DMS 273 (cell line): Measurements from ENCODE around the gene MAP3K5.
"Not testable (repeated sequence)": the region's sequence is repeated elsewhere in the genome, so short reads cannot be mapped to it uniquely, and the experiment has no call there.

Source experiments
- DNase-seq: peaks from one replicate; lab custom pipeline; 2025; ENCODE audit not compliant: unreplicated experiment; lab: John Stamatoyannopoulos, UW

The MAP3K5 gene

GRCh38 chr6:136590846-136591245 is 201.4 kb downstream of the MAP3K5 start:
- DNase-seq, result not testable (repeated sequence)

- no peak for DNase-seq
Measured at GRCh38 chr6:136587527-136587926, 204.8 kb downstream of the MAP3K5 start.

GRCh38 chr6:136586295-136586694 is 206.0 kb downstream of the MAP3K5 start:
- no peak for DNase-seq

- DNase-seq, result not testable (repeated sequence)
Measured at GRCh38 chr6:136585523-136585922, 206.8 kb downstream of the MAP3K5 start.

GRCh38 chr6:136584290-136584689 is 208.0 kb downstream of the MAP3K5 start:
- DNase-seq, result not testable (repeated sequence)

- peak; percentile 49 for DNase-seq
Measured at GRCh38 chr6:136582711-136583471, 209.4 kb downstream of the MAP3K5 start.

GRCh38 chr6:136579800-136580199 is 212.5 kb downstream of the MAP3K5 start:
- DNase-seq, result no peak

GRCh38 chr6:136576821-136577220 is 215.5 kb downstream of the MAP3K5 start:
- DNase-seq, result no peak

- no peak for DNase-seq
Measured at GRCh38 chr6:136571496-136571895, 220.8 kb downstream of the MAP3K5 start.

- no peak for DNase-seq
Measured at GRCh38 chr6:136571065-136571464, 221.2 kb downstream of the MAP3K5 start.

GRCh38 chr6:136568129-136568528 is 224.1 kb downstream of the MAP3K5 start:
- DNase-seq, result no peak

GRCh38 chr6:136567688-136568087 is 224.6 kb downstream of the MAP3K5 start:
- no peak for DNase-seq

- no peak for DNase-seq
Measured at GRCh38 chr6:136566851-136567250, 225.4 kb downstream of the MAP3K5 start.

GRCh38 chr6:136566007-136566487 is 226.2 kb downstream of the MAP3K5 start:
- DNase-seq, result no peak

GRCh38 chr6:136564180-136564579 is 228.1 kb downstream of the MAP3K5 start:
- DNase-seq, result no peak

GRCh38 chr6:136563386-136564152 is 228.7 kb downstream of the MAP3K5 start:
- no peak for DNase-seq

GRCh38 chr6:136562211-136562610 is 230.1 kb downstream of the MAP3K5 start:
- no peak for DNase-seq

GRCh38 chr6:136553166-136553787 is 239.0 kb downstream of the MAP3K5 start:
- DNase-seq, result no peak

GRCh38 chr6:136552054-136552453 is 240.2 kb downstream of the MAP3K5 start:
- peak; percentile 35 for DNase-seq

GRCh38 chr6:136551103-136551502 is 241.2 kb downstream of the MAP3K5 start:
- peak; percentile 22 for DNase-seq

- DNase-seq, result peak; percentile 78
Measured at GRCh38 chr6:136550330-136551071, 241.8 kb downstream of the MAP3K5 start, which contains the start of gene MAP7. Gene MAP7 (minus strand): TSS chr6:136550422. CDS start chr6:136550408, 14 bp downstream.
